ENCODE results near the gene CACNG5.
A peak's percentile ranks its signal among the peaks of the same experiment; 100 is the strongest.

Gene CACNG5

GRCh38 chr17:66885417-66885816 lies 50.5 kb downstream of the CACNG5 start:
- DNase-seq (ENCODE audit: low read depth): no peak
- TF ChIP-seq CTCF (conservative IDR thresholded peaks at IDR 0.05; ENCODE audit: low read depth, low read length): no peak
- no peak overlapping the region for H3K4me3 ChIP-seq (ENCODE audit: low read depth, low read length)

GRCh38 chr17:66889480-66890230 lies 54.7 kb downstream of the CACNG5 start:
- no peak for TF ChIP-seq CTCF (conservative IDR thresholded peaks at IDR 0.05; ENCODE audit: low read depth, low read length)
- DNase-seq (ENCODE audit: low read depth): no peak
- H3K4me3 ChIP-seq (ENCODE audit: low read depth, low read length): no peak overlapping the region

- DNase-seq (ENCODE audit: low read depth): peak; percentile 7
- no peak overlapping the region for H3K4me3 ChIP-seq (ENCODE audit: low read depth, low read length)
- TF ChIP-seq CTCF (conservative IDR thresholded peaks at IDR 0.05; ENCODE audit: low read depth, low read length): no peak
Observed at GRCh38 chr17:66892246-66892645, 57.3 kb downstream of the CACNG5 start.

GRCh38 chr17:66893382-66893781 lies 58.5 kb downstream of the CACNG5 start:
- no peak for TF ChIP-seq CTCF (conservative IDR thresholded peaks at IDR 0.05; ENCODE audit: low read depth, low read length)
- no peak for DNase-seq (ENCODE audit: low read depth)
- no peak overlapping the region for H3K4me3 ChIP-seq (ENCODE audit: low read depth, low read length)

- no peak overlapping the region for H3K4me3 ChIP-seq (ENCODE audit: low read depth, low read length)
- no peak for DNase-seq (ENCODE audit: low read depth)
- no peak for TF ChIP-seq CTCF (conservative IDR thresholded peaks at IDR 0.05; ENCODE audit: low read depth, low read length)
Observed at GRCh38 chr17:66893863-66894262, 58.9 kb downstream of the CACNG5 start.

DNA sequence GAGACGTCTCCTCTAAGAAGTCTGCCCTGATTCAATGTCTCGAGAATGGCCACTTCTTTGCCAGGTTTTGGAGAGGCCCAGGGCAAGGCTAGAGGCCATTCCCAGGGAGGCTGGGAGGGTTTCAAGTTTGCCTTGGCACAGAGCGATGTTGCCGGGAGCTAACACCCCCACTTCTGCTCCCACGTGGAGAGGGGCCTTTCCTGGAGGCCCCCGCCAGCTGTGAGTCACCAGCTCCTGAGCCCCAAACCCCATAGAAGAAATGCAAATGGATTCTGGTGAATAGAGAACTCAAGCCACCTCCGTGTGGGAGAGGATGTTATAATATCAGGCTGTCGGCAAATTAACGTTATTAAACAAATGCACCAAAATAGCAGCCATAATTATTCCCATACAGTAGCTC lies 62.2 kb downstream of the CACNG5 start:
- DNase-seq (ENCODE audit: low read depth): no peak
- no peak overlapping the region for H3K4me3 ChIP-seq (ENCODE audit: low read depth, low read length)
- TF ChIP-seq CTCF (conservative IDR thresholded peaks at IDR 0.05; ENCODE audit: low read depth, low read length): no peak

DNA sequence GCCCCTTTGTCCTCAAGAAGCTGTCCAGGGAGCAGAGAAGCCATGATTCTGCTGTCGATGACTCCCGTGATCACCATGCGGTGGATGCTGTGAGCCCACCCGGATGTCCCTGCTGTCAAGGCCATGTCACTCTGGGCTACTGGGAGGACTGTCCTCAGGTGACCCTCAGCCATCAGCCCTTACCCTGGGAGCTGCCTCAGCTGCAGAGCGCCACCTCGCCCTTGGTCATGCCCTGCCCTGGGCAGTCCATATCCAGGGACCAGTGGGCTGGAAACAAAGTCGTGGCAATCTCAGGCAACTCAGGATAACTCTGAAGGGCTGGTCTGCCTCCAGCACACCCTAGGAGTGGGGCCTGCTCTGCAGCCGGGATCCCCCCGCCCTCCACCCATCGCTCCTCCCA lies 63.6 kb downstream of the CACNG5 start:
- no peak for DNase-seq (ENCODE audit: low read depth)
- no peak for TF ChIP-seq CTCF (conservative IDR thresholded peaks at IDR 0.05; ENCODE audit: low read depth, low read length)
- H3K4me3 ChIP-seq (ENCODE audit: low read depth, low read length): no peak overlapping the region
